ENCODE measurements around the gene ZNF844. TPM values are rescaled to one million over a fixed set of nuclear protein-coding genes. Genes with fewer than 3 reads are reported as not detected.

Gene ZNF844
- total RNA-seq, 2 donors from 2014 or later, result 4.7 to 9.0 TPM

- ATAC-seq (ENCODE audit: insufficient number of reproducible peaks, low FRiP score, low read depth) (no peak), DNase-seq (ENCODE audit: low spot score) (no peak)
- Histone ChIP-seq H3K4me1 (ENCODE audit: control insufficient read depth in 1 of 2, low read depth in 2 of 2) (no peaks in the 10 kb centered on the region), H3K27ac (no peak overlapping the region), H3K36me3 (peaks cover 7% of the 10 kb centered on the region), H3K27me3 (replicated peaks; ENCODE audit: insufficient read depth) (no peaks in the 10 kb centered on the region), H3K4me3 (no peak overlapping the region), H3K9me3 (peaks cover 20% of the 10 kb centered on the region)
- TF ChIP-seq CTCF (IDR thresholded peaks at IDR 0.05), result no peak
These were observed 20.7 kb downstream of the ZNF844 start for GRCh38 chr19:12085074-12085818.

DNA sequence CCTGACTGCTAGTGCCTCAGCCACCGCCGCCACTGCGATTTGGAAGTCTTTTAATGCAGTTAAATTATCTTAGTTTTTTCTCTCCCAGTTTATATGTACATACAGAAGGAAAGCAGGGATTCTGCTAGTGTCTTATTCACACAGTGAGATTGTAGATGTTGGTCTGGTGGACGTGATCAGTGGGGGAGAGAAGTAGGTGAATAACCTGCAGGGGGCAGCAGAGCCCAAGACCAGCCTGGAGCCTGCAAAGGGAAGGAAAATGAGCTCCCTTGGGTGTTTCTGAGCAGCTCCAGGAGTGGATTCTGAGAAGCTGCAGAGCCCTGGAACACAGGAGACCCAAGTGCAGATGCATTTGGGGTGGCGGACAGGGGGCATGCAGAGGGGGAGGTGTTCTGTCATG is 26.3 kb downstream of the ZNF844 start:
- peak; percentile 3 for DNase-seq (ENCODE audit: low spot score)
- H3K27ac ChIP-seq, result no peak overlapping the region
- ATAC-seq (ENCODE audit: insufficient number of reproducible peaks, low FRiP score, low read depth), result no peak
- H3K27me3 ChIP-seq (replicated peaks; ENCODE audit: insufficient read depth), result no peaks in the 10 kb centered on the region
- peaks cover 0 to 11% of the 10 kb centered on the region in 2 donors for H3K4me1 ChIP-seq (ENCODE audit: control insufficient read depth in 1 of 2, low read depth in 2 of 2)
- no peak overlapping the region for H3K4me3 ChIP-seq
- H3K9me3 ChIP-seq, result no peaks in the 10 kb centered on the region
- H3K36me3 ChIP-seq, result no peaks in the 10 kb centered on the region
- TF ChIP-seq CTCF (IDR thresholded peaks at IDR 0.05), result peak; percentile 61

- H3K4me3 ChIP-seq, result peak overlapping the region; percentile 77
- ATAC-seq (ENCODE audit: insufficient number of reproducible peaks, low FRiP score, low read depth) (peak; percentile 75), DNase-seq (ENCODE audit: low spot score) (peak; percentile 49)
- no peak for TF ChIP-seq CTCF (IDR thresholded peaks at IDR 0.05)
- H3K36me3 ChIP-seq, result no peaks in the 10 kb centered on the region
- no peaks in the 10 kb centered on the region for H3K27me3 ChIP-seq (replicated peaks; ENCODE audit: insufficient read depth)
- H3K9me3 ChIP-seq, result no peaks in the 10 kb centered on the region
- H3K27ac ChIP-seq, result peak overlapping the region; percentile 59 to 73
- peaks cover 0 to 11% of the 10 kb centered on the region in 2 donors for H3K4me1 ChIP-seq (ENCODE audit: control insufficient read depth in 1 of 2, low read depth in 2 of 2)
These were observed 27.7 kb downstream of the ZNF844 start for GRCh38 chr19:12092065-12092867.

DNA sequence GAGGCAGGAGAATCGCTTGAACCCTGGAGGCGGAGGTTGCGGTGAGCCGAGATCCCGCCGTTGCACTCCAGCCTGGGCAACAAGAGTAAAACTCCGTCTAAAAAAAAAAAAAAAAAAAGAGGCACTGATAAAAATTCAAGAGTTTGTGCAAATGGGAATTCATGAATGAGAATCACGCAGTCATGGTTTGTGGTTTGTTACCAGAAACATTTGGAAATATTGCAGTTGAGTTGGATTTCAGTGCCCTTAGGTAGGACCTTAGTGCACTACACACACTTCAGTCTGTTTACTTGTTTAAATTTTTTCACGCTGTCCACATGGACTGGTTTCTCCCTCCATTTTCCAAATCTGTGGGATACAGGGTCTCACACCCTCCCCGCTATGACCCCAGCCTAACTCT is 28.4 kb downstream of the ZNF844 start:
- ATAC-seq (ENCODE audit: insufficient number of reproducible peaks, low FRiP score, low read depth) (no peak), DNase-seq (ENCODE audit: low spot score) (no peak)
- Histone ChIP-seq H3K9me3 (no peaks in the 10 kb centered on the region), H3K4me3 (peak overlapping the region; percentile 77), H3K4me1 (ENCODE audit: control insufficient read depth in 1 of 2, low read depth in 2 of 2) (peaks cover 0 to 11% of the 10 kb centered on the region in 2 donors), H3K27me3 (replicated peaks; ENCODE audit: insufficient read depth) (no peaks in the 10 kb centered on the region), H3K36me3 (no peaks in the 10 kb centered on the region), H3K27ac (no peak overlapping the region)
- TF ChIP-seq CTCF (IDR thresholded peaks at IDR 0.05), result no peak

DNA sequence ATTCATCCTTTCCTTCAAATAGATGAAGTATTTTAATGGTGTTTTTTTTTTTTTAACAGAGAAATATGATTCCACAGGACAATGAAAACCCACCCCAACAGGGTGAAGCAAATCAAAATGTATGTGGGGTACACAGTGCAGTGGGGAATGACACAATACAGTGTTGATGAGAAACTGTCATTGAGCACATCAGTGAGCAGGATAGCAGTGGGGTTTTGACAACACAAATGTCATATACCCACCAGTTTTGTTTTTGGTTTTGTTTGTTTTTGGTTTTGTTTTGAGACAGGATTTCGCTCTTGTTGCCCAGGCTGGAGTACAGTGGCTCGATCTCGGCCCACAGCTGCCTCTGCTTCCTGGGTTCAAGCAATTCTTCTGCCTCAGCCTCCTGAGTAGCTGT is 29.2 kb downstream of the ZNF844 start:
- Histone ChIP-seq H3K4me1 (ENCODE audit: control insufficient read depth in 1 of 2, low read depth in 2 of 2) (peaks cover 0 to 11% of the 10 kb centered on the region in 2 donors), H3K27me3 (replicated peaks; ENCODE audit: insufficient read depth) (no peaks in the 10 kb centered on the region), H3K36me3 (no peaks in the 10 kb centered on the region), H3K4me3 (no peak overlapping the region), H3K9me3 (no peaks in the 10 kb centered on the region), H3K27ac (no peak overlapping the region)
- DNase-seq (ENCODE audit: low spot score) (no peak), ATAC-seq (ENCODE audit: insufficient number of reproducible peaks, low FRiP score, low read depth) (no peak)
- no peak for TF ChIP-seq CTCF (IDR thresholded peaks at IDR 0.05)

Measured in thoracic aorta (tissue), 2 donors.